Measurements from ENCODE around the gene REPIN1.

- TF ChIP-seq CTCF (IDR thresholded peaks at IDR 0.05; ENCODE audit: insufficient read depth, low read length, poor library complexity, severe bottlenecking), result no peak
- TF ChIP-seq EZH2phosphoT487 (conservative IDR thresholded peaks at IDR 0.05; ENCODE audit: low read length), result no peak
Observed at GRCh38 chr7:150421831-150422230, 53.2 kb downstream of the REPIN1 start.

Measured in SU-DHL-6 (cell line).